Keratinocyte (primary cell): ENCODE data around the gene PSG7. TPM values are rescaled to one million over a fixed set of nuclear protein-coding genes. Genes with fewer than 3 reads are reported as not detected.
A peak's percentile ranks its signal among the peaks of the same experiment; 100 is the strongest.
"Not testable (repeated sequence)": the region's sequence is repeated elsewhere in the genome, so short reads cannot be mapped to it uniquely, and the experiment has no call there.

ENCODE experiments used
- DNase-seq: peaks from one replicate; pipeline ENCODE4 v3.0.0-alpha.2; 2011; ENCODE audit warnings: low read depth, missing footprints, low spot score
- FAIRE-seq: peaks from 2 replicates; lab custom pipeline; 2011; peaks lifted over from hg19 to GRCh38; lab: Jason Lieb, UNC
- H2AFZ ChIP-seq: 2 replicates; pipeline ENCODE4 v1.6.0; 2012; ENCODE audit warnings: low read length, control low read depth, inconsistent platforms; ENCODE audit not compliant: control insufficient read depth
- H3K27ac ChIP-seq: 2 replicates; pipeline ENCODE4 v1.5.1; 2011; ENCODE audit warnings: low read length; ENCODE audit not compliant: control insufficient read depth, insufficient read depth
- H3K27me3 ChIP-seq: 3 replicates; pipeline ENCODE4 v1.6.0; 2011; ENCODE audit warnings: low read length; ENCODE audit not compliant: control insufficient read depth, insufficient read depth; ENCODE audit errors: extremely low read depth
- H3K36me3 ChIP-seq, 2 experiments: 2 replicates in 1 of 2; 3 replicates in 1 of 2; pipeline ENCODE4 v1.5.1; 2011; ENCODE audit warnings: low read length in 2 of 2, mild to moderate bottlenecking in 1 of 2; ENCODE audit not compliant: control insufficient read depth in 2 of 2, insufficient read depth in 2 of 2; ENCODE audit errors: extremely low read depth in 1 of 2
- H3K4me1 ChIP-seq: 3 replicates; pipeline ENCODE4 v1.5.1; 2011; ENCODE audit warnings: low read length; ENCODE audit not compliant: control insufficient read depth, insufficient read depth; ENCODE audit errors: extremely low read depth
- H3K4me2 ChIP-seq: 3 replicates; pipeline ENCODE4 v1.6.0; 2011; ENCODE audit warnings: low read depth, low read length; ENCODE audit not compliant: control insufficient read depth, insufficient read depth; ENCODE audit errors: extremely low read depth
- H3K4me3 ChIP-seq, 3 experiments: fragments of 200-600 bp in 1 of 3; sonication (generic) in 1 of 3; 2 replicates in 2 of 3; 3 replicates in 1 of 3; pipeline ENCODE4 v1.5.1; 2011 to 2016; ENCODE audit warnings: low read length in 3 of 3, mild to moderate bottlenecking in 3 of 3, control low read depth in 2 of 3, inconsistent platforms in 1 of 3, low read depth in 1 of 3, mixed read lengths in 1 of 3, mixed run types in 1 of 3, moderate library complexity in 1 of 3; ENCODE audit not compliant: control insufficient read depth in 2 of 3, insufficient read depth in 2 of 3; ENCODE audit errors: extremely low read depth in 1 of 3
- H3K79me2 ChIP-seq: 2 replicates; pipeline ENCODE4 v1.6.0; 2012; ENCODE audit warnings: low read length; ENCODE audit not compliant: control insufficient read depth, insufficient read depth
- H3K9ac ChIP-seq: 3 replicates; pipeline ENCODE4 v1.6.0; 2011; ENCODE audit warnings: low read length; ENCODE audit not compliant: control insufficient read depth, insufficient read depth; ENCODE audit errors: extremely low read depth
- H3K9me1 ChIP-seq: 3 replicates; pipeline ENCODE4 v1.6.0; 2011; ENCODE audit warnings: low read length; ENCODE audit not compliant: control insufficient read depth, insufficient read depth; ENCODE audit errors: extremely low read depth
- H3K9me3 ChIP-seq: 2 replicates; pipeline ENCODE4 v1.5.1; 2012; ENCODE audit warnings: low read depth, low read length; ENCODE audit not compliant: control insufficient read depth
- H4K20me1 ChIP-seq: 3 replicates; pipeline ENCODE4 v1.6.0; 2011; ENCODE audit warnings: low read length; ENCODE audit not compliant: control insufficient read depth, insufficient read depth; ENCODE audit errors: extremely low read depth
- EZH2 ChIP-seq: IDR thresholded peaks from one replicate; pipeline ENCODE4 v1.6.1; 2012; ENCODE audit warnings: inconsistent platforms, mild to moderate bottlenecking, low read length, moderate library complexity
- dilution Hi-C: fragments of 300-500 bp; cut with MboI; formaldehyde crosslinking; loops from one replicate; pipeline ENCODE4 v1.7.0; 2020; ENCODE audit warnings: low sequenced_read_pairs; ENCODE audit not compliant: extremely low pct_ligation_motif_present
- polyA plus RNA-seq, 5 experiments: library from polyadenylated mRNA; depleted of rRNA in 3 of 5; stranded (reverse) in 3 of 5; stranded (forward) in 1 of 5; unstranded in 1 of 5; fragments of >200 nt; gene quantifications; 1 replicate in 1 of 5; 2 replicates in 3 of 5; 3 replicates in 1 of 5; pipeline versions ENCODE4 v1.2.1 to v1.2.3, GENCODE V29; 2011 to 2012; ENCODE audit warnings: missing spikeins in 2 of 5, low read depth in 1 of 5, low replicate concordance in 1 of 5
- TF ChIP-seq, protein P1 (sequence below), 3 experiments: IDR thresholded peaks in 1 of 3; conservative IDR thresholded peaks in 1 of 3; optimal IDR thresholded peaks in 1 of 3; 2 replicates in 2 of 3; 3 replicates in 1 of 3; pipeline versions ENCODE3 to v1.5.1; 2011; ENCODE audit warnings: low read length in 3 of 3, mild to moderate bottlenecking in 3 of 3, moderate library complexity in 2 of 3, control low read depth in 1 of 3, inconsistent platforms in 1 of 3; ENCODE audit not compliant: insufficient read depth in 2 of 3; ENCODE audit errors: extremely low read depth in 1 of 3

PSG7 gene
- polyA plus RNA-seq, 1 donor (not counting 4 experiments of a cell fraction or from before 2014, with no cell fraction given): not detected

DNA sequence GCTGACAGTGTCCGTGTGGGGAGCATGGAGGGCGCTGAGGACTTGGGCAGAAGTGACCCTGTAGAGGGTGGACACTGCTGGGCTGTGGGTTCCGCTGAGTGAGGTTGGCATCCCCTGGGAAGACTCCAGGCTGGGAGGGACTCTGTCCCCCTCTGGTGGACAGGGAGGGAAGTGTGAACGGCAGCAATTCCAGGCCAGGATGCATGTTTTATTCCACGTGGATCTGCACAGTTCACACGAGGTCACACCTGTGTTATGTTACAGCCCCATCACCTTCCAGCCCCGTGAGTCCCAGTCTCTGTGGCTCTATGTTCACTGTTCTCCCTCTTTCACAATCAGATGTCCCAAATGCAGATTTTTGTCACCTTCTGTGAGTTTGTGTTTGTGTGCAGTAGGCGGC, 55.7 kb downstream of the PSG7 start:
- H3K36me3 ChIP-seq, H3K4me2 ChIP-seq, H3K79me2 ChIP-seq, DNase-seq, H3K9ac ChIP-seq, H3K27me3 ChIP-seq, dilution Hi-C loops, H3K27ac ChIP-seq, H2AFZ ChIP-seq, H3K9me1 ChIP-seq, H4K20me1 ChIP-seq, H3K9me3 ChIP-seq, H3K4me3 ChIP-seq, FAIRE-seq: not testable (repeated sequence)
- TF ChIP-seq, protein P1, sequence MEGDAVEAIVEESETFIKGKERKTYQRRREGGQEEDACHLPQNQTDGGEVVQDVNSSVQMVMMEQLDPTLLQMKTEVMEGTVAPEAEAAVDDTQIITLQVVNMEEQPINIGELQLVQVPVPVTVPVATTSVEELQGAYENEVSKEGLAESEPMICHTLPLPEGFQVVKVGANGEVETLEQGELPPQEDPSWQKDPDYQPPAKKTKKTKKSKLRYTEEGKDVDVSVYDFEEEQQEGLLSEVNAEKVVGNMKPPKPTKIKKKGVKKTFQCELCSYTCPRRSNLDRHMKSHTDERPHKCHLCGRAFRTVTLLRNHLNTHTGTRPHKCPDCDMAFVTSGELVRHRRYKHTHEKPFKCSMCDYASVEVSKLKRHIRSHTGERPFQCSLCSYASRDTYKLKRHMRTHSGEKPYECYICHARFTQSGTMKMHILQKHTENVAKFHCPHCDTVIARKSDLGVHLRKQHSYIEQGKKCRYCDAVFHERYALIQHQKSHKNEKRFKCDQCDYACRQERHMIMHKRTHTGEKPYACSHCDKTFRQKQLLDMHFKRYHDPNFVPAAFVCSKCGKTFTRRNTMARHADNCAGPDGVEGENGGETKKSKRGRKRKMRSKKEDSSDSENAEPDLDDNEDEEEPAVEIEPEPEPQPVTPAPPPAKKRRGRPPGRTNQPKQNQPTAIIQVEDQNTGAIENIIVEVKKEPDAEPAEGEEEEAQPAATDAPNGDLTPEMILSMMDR (optimal IDR thresholded peaks at IDR 0.05 in 1 of 3, IDR thresholded peaks at IDR 0.05 in 1 of 3, conservative IDR thresholded peaks at IDR 0.05 in 1 of 3; ENCODE audit: extremely low read depth in 1 of 3, insufficient read depth in 2 of 3, low read length in 3 of 3): peak; percentile 47 to 71 (median 50)
- H3K4me1 ChIP-seq: peaks cover 18% of the 10 kb centered on the region

DNA sequence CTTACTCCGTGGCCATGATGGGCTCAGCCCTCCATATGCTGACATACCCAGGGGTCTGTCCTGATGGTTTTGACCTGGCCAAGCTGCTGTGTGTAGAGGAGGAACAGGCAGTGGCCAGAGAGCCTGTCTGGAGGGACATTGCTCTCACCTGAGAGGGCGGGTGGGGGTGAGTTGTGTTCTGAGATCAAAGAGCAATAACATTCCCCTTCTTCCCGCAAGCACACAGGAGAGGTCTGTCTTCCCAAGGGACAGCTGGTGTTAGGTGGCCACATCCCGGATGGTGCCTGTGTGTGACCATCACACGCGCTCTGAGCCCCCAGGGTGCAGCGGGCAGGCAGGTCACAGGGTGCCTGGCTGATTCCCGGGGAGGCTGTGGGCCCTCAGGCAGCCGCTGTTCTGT, 56.4 kb downstream of the PSG7 start:
- H3K79me2 ChIP-seq, dilution Hi-C loops, H2AFZ ChIP-seq, H3K27ac ChIP-seq, FAIRE-seq, H3K4me3 ChIP-seq, H3K27me3 ChIP-seq, H3K4me2 ChIP-seq, H3K9me3 ChIP-seq, H3K36me3 ChIP-seq, H3K9ac ChIP-seq, H4K20me1 ChIP-seq, DNase-seq, H3K9me1 ChIP-seq: not testable (repeated sequence)
- H3K4me1 ChIP-seq: peaks cover 25% of the 10 kb centered on the region

DNA sequence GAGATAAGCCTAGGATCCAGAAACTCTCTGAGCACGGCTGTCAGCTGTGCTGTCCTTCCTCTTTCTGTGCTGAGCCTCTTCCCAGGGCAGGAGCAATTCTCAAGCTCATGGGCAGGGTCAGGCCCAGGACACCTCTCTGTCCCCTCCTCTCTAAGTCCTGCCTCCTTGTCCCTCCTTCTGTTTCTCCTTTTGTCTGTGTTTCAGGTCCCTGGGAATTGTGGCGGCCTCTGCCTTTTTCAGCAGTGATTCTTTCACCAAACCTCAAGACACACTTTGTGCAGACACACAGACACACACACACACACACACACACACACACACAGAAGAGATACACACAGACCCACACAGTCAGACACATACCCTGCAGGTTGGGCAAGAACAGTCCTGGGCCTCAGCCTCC, 57.4 kb downstream of the PSG7 start, which contains the start of gene PSG1:
Gene PSG1 (minus strand): TSS at position 101 of the 400 bp plus-strand sequence. CDS start 132 bp downstream, outside the sequence.
- Histone ChIP-seq H3K9me3 (no peaks in the 10 kb centered on the region), H3K79me2 (no peaks in the 10 kb centered on the region), H3K9me1 (peaks cover 2% of the 10 kb centered on the region), H3K27me3 (no peaks in the 10 kb centered on the region), H2AFZ (no peak within 1 kb of the TSS), H3K4me1 (peaks cover 31% of the 10 kb centered on the region), H3K36me3 (no peaks in the 10 kb centered on the region), H3K27ac (no peak within 1 kb of the TSS), H3K9ac (no peak within 1 kb of the TSS), H3K4me3 (no peak within 1 kb of the TSS), H3K4me2 (no peak within 1 kb of the TSS), H4K20me1 (no peaks in the 10 kb centered on the region)
- no peak for TF ChIP-seq EZH2
- dilution Hi-C loops: no loop called here
- no peak for DNase-seq
- no peak for FAIRE-seq

DNA sequence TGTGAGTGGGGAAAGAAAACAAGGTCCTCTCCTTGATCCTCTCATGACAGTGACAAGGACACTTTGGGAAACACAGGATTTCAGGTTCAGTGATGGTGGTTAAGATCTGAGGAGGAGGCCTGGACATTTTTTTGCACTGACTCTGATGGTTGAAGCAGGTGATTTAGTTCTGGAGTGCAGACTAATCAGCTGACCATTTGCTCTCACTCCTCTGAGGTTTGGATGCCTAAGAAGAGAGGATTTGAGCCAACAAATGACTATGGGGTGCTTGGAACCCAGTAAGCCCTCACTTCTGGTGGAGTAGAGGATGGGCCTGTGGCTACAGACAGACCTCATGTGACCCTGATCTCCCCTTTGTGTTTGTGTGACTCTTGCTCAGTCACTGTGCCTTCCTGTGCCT, 60.4 kb downstream of the PSG7 start:
- H3K9me1 ChIP-seq, H3K27me3 ChIP-seq, FAIRE-seq, H3K9me3 ChIP-seq, dilution Hi-C loops, H2AFZ ChIP-seq, DNase-seq, H3K4me3 ChIP-seq, H3K36me3 ChIP-seq, H3K79me2 ChIP-seq, H4K20me1 ChIP-seq: not testable (repeated sequence)
- Histone ChIP-seq H3K9ac (peak overlapping the region; percentile 67), H3K27ac (peak overlapping the region; percentile 89), H3K4me1 (peaks cover 28% of the 10 kb centered on the region), H3K4me2 (peak overlapping the region; percentile 58)
